ENCODE data around the gene MPHOSPH10. TPM values are rescaled to one million over a fixed set of nuclear protein-coding genes. Genes with fewer than 3 reads are reported as not detected.
A peak's percentile ranks its signal among the peaks of the same experiment; 100 is the strongest.
"Not testable (repeated sequence)": the region's sequence is repeated elsewhere in the genome, so short reads cannot be mapped to it uniquely, and the experiment has no call there.

Gene MPHOSPH10
- total and polyA plus RNA-seq, 5 donors from 2014 or later, result 18.0 to 28.3 (median 21.7) TPM

DNA sequence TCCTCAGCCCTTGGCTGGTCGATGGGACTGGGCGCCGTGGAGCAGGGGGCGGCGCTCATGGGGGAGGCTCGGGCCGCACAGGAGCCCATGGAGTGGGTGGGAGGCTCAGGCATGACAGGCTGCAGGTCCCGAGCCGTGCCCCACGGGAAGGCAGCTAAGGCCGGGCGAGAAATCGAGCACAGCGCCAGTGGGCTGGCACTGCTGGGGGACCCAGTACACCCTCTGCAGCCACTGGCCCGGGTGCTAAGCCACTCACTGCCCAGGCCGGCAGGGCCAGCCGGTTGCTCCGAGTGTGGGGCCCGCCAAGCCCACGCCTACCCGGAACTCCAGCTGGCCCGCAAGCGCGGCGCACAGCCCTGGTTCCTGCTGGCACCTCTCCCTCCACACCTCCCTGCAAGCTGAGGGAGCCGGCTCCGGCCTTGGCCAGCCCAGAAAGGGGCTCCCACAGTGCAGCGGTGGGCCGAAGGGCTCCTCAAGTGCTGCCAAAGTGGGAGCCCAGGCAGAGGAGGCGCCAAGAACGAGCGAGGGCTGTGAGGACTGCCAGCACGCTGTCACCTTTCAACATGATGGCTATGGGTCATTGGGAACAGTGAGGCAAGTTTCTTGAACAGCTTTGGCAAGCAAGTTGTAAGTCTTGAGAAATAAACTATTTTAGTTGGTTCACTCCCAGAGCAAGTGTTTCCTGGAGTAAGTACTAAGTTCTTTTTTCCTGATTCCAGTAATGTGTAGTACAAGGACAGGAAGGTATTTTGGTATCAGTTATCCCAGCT, 37.8 kb upstream of the MPHOSPH10 start:
- not testable (repeated sequence) for H3K4me3 ChIP-seq (ENCODE audit: low read depth, low read length); H3K36me3 Mint-ChIP-seq; H3K9me3 ChIP-seq (ENCODE audit: control insufficient read depth in 2 of 2, low read length in 2 of 2); H3K27ac ChIP-seq (ENCODE audit: insufficient read depth, low read length, poor library complexity, severe bottlenecking); DNase-seq; H3K4me3 Mint-ChIP-seq; ATAC-seq (ENCODE audit: low read depth in 2 of 2); H3K36me3 ChIP-seq (ENCODE audit: control insufficient read depth, insufficient read depth, low read length); H3K27me3 ChIP-seq (ENCODE audit: control insufficient read depth, insufficient read depth, low read length); H3K9me3 Mint-ChIP-seq; H3K4me1 ChIP-seq (ENCODE audit: control insufficient read depth, insufficient read depth, low read length, poor library complexity, severe bottlenecking); H3K4me1 Mint-ChIP-seq; H3K27ac Mint-ChIP-seq
- peaks cover 27% of the 10 kb centered on the region for H3K27me3 Mint-ChIP-seq

- DNase-seq (peak in 2 of 3 donors; percentile 9 to 47), ATAC-seq (ENCODE audit: low read depth in 2 of 2) (no peak)
- H3K4me3 ChIP-seq (ENCODE audit: low read depth, low read length), result no peak overlapping the region
- Mint-ChIP-seq H3K36me3 (no peaks in the 10 kb centered on the region), H3K4me3 (no peak overlapping the region), H3K4me1 (peaks cover 0 to 10% (median 4%) of the 10 kb centered on the region in 4 donors), H3K27me3 (peaks cover 32% of the 10 kb centered on the region), H3K9me3 (no peaks in the 10 kb centered on the region), H3K27ac (no peak overlapping the region)
- no peaks in the 10 kb centered on the region for H3K4me1 ChIP-seq (ENCODE audit: control insufficient read depth, insufficient read depth, low read length, poor library complexity, severe bottlenecking)
- no peaks in the 10 kb centered on the region for H3K27me3 ChIP-seq (ENCODE audit: control insufficient read depth, insufficient read depth, low read length)
- no peak overlapping the region for H3K27ac ChIP-seq (ENCODE audit: insufficient read depth, low read length, poor library complexity, severe bottlenecking)
- H3K9me3 ChIP-seq (ENCODE audit: control insufficient read depth in 2 of 2, low read length in 2 of 2), result no peaks in the 10 kb centered on the region
- H3K36me3 ChIP-seq (ENCODE audit: control insufficient read depth, insufficient read depth, low read length), result no peaks in the 10 kb centered on the region
Observed at GRCh38 chr2:71100195-71100964, 30.1 kb upstream of the MPHOSPH10 start.

GRCh38 chr2:71101656-71102055, 28.8 kb upstream of the MPHOSPH10 start:
- Histone ChIP-seq H3K36me3 (ENCODE audit: control insufficient read depth, insufficient read depth, low read length) (no peaks in the 10 kb centered on the region), H3K4me1 (ENCODE audit: control insufficient read depth, insufficient read depth, low read length, poor library complexity, severe bottlenecking) (no peaks in the 10 kb centered on the region), H3K27ac (ENCODE audit: insufficient read depth, low read length, poor library complexity, severe bottlenecking) (no peak overlapping the region), H3K27me3 (ENCODE audit: control insufficient read depth, insufficient read depth, low read length) (no peaks in the 10 kb centered on the region), H3K9me3 (ENCODE audit: control insufficient read depth in 2 of 2, low read length in 2 of 2) (no peaks in the 10 kb centered on the region), H3K4me3 (ENCODE audit: low read depth, low read length) (no peak overlapping the region)
- ATAC-seq (ENCODE audit: low read depth in 2 of 2), result no peak
- DNase-seq, result no peak
- peaks cover 29% of the 10 kb centered on the region for H3K27me3 Mint-ChIP-seq
- no peak overlapping the region for H3K4me3 Mint-ChIP-seq
- no peak overlapping the region for H3K27ac Mint-ChIP-seq
- H3K9me3 Mint-ChIP-seq, result no peaks in the 10 kb centered on the region
- H3K4me1 Mint-ChIP-seq, result peaks cover 0 to 10% (median 4%) of the 10 kb centered on the region in 4 donors
- H3K36me3 Mint-ChIP-seq, result no peaks in the 10 kb centered on the region

- Histone ChIP-seq H3K4me1 (ENCODE audit: control insufficient read depth, insufficient read depth, low read length, poor library complexity, severe bottlenecking) (no peaks in the 10 kb centered on the region), H3K36me3 (ENCODE audit: control insufficient read depth, insufficient read depth, low read length) (no peaks in the 10 kb centered on the region), H3K27me3 (ENCODE audit: control insufficient read depth, insufficient read depth, low read length) (no peaks in the 10 kb centered on the region), H3K9me3 (ENCODE audit: control insufficient read depth in 2 of 2, low read length in 2 of 2) (no peaks in the 10 kb centered on the region), H3K27ac (ENCODE audit: insufficient read depth, low read length, poor library complexity, severe bottlenecking) (no peak overlapping the region), H3K4me3 (ENCODE audit: low read depth, low read length) (no peak overlapping the region)
- peaks cover 18% of the 10 kb centered on the region for H3K27me3 Mint-ChIP-seq
- H3K4me1 Mint-ChIP-seq, result peaks cover 0 to 10% (median 4%) of the 10 kb centered on the region in 4 donors
- H3K36me3 Mint-ChIP-seq, result no peaks in the 10 kb centered on the region
- no peak for DNase-seq
- ATAC-seq (ENCODE audit: low read depth in 2 of 2), result no peak
- no peak overlapping the region for H3K27ac Mint-ChIP-seq
- no peak overlapping the region for H3K4me3 Mint-ChIP-seq
- H3K9me3 Mint-ChIP-seq, result no peaks in the 10 kb centered on the region
Observed at GRCh38 chr2:71102981-71103681, 27.3 kb upstream of the MPHOSPH10 start.

DNA sequence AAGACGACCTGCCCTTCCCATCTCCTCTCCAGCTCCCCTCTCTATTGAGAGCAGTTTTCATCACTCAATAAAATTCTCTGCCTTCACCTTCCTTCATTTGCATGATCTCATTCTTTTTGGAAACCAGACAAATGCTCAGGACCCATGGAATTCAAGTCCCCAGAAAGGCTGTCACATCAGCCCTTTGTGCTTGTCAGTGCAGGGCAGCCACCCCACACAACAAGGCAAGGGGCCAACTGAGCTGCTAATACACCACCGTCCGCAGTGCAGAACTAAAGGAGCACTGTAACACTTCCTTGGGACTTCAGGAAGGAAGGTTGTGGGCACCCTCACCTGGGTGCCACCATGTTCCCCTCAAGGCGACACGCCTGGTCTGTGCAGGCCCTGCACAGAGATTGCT, 26.6 kb upstream of the MPHOSPH10 start:
- no peak for ATAC-seq (ENCODE audit: low read depth in 2 of 2)
- DNase-seq, result no peak
- Mint-ChIP-seq H3K27me3 (peaks cover 17% of the 10 kb centered on the region), H3K27ac (no peak overlapping the region), H3K4me3 (no peak overlapping the region), H3K36me3 (peaks cover 1% of the 10 kb centered on the region), H3K9me3 (no peaks in the 10 kb centered on the region), H3K4me1 (peaks cover 0 to 10% (median 4%) of the 10 kb centered on the region in 4 donors)
- Histone ChIP-seq H3K27me3 (ENCODE audit: control insufficient read depth, insufficient read depth, low read length) (no peaks in the 10 kb centered on the region), H3K4me3 (ENCODE audit: low read depth, low read length) (no peak overlapping the region), H3K36me3 (ENCODE audit: control insufficient read depth, insufficient read depth, low read length) (no peaks in the 10 kb centered on the region), H3K27ac (ENCODE audit: insufficient read depth, low read length, poor library complexity, severe bottlenecking) (no peak overlapping the region), H3K4me1 (ENCODE audit: control insufficient read depth, insufficient read depth, low read length, poor library complexity, severe bottlenecking) (no peaks in the 10 kb centered on the region), H3K9me3 (ENCODE audit: control insufficient read depth in 2 of 2, low read length in 2 of 2) (no peaks in the 10 kb centered on the region)

DNA sequence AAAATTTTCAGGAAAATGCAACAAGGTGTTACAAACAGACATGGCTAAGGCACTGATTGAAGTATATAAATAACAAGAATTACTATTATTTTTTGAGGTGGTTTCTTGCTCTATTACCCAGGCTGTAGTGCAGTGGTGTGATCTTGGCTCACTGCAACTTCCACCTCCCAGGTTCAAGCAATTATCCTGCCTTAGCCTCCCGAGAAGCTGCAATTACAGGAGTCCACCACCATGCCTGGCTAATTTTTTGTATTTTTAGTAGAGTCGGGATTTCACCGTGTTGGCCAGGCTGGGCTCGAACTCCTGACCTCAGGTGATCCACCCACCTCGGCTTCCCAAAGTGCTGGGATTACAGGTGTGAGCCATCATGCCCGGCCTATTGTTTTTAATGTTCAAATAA, 24.0 kb upstream of the MPHOSPH10 start:
- ATAC-seq (ENCODE audit: low read depth in 2 of 2); H3K27ac Mint-ChIP-seq; H3K27me3 Mint-ChIP-seq; H3K9me3 Mint-ChIP-seq; H3K27me3 ChIP-seq (ENCODE audit: control insufficient read depth, insufficient read depth, low read length); H3K4me3 Mint-ChIP-seq; H3K4me1 Mint-ChIP-seq; H3K4me1 ChIP-seq (ENCODE audit: control insufficient read depth, insufficient read depth, low read length, poor library complexity, severe bottlenecking); DNase-seq; H3K27ac ChIP-seq (ENCODE audit: insufficient read depth, low read length, poor library complexity, severe bottlenecking); H3K4me3 ChIP-seq (ENCODE audit: low read depth, low read length); H3K9me3 ChIP-seq (ENCODE audit: control insufficient read depth in 2 of 2, low read length in 2 of 2): not testable (repeated sequence)
- H3K36me3 Mint-ChIP-seq, result peaks cover 11% of the 10 kb centered on the region
- peaks cover 10% of the 10 kb centered on the region for H3K36me3 ChIP-seq (ENCODE audit: control insufficient read depth, insufficient read depth, low read length)

GRCh38 chr2:71108091-71108490, 22.3 kb upstream of the MPHOSPH10 start:
- peaks cover 0 to 3% (median 0%) of the 10 kb centered on the region in 7 donors for H3K9me3 Mint-ChIP-seq
- H3K9me3 ChIP-seq (ENCODE audit: control insufficient read depth in 2 of 2, low read length in 2 of 2), result no peaks in the 10 kb centered on the region
- DNase-seq, result no peak
- peaks cover 10% of the 10 kb centered on the region for H3K36me3 ChIP-seq (ENCODE audit: control insufficient read depth, insufficient read depth, low read length)
- H3K4me1 ChIP-seq (ENCODE audit: control insufficient read depth, insufficient read depth, low read length, poor library complexity, severe bottlenecking), result no peaks in the 10 kb centered on the region
- peaks cover 14% of the 10 kb centered on the region for H3K36me3 Mint-ChIP-seq
- no peak overlapping the region for H3K27ac Mint-ChIP-seq
- no peak overlapping the region for H3K27ac ChIP-seq (ENCODE audit: insufficient read depth, low read length, poor library complexity, severe bottlenecking)
- no peak for ATAC-seq (ENCODE audit: low read depth in 2 of 2)
- peaks cover 0 to 8% (median 3%) of the 10 kb centered on the region in 4 donors for H3K4me1 Mint-ChIP-seq
- no peak overlapping the region for H3K4me3 Mint-ChIP-seq
- no peak overlapping the region for H3K4me3 ChIP-seq (ENCODE audit: low read depth, low read length)
- H3K27me3 Mint-ChIP-seq, result no peaks in the 10 kb centered on the region
- H3K27me3 ChIP-seq (ENCODE audit: control insufficient read depth, insufficient read depth, low read length), result no peaks in the 10 kb centered on the region
